Activated T-helper 1 cell treated with Interleukin-2 at 50 U/mL for 16 hours (primary cell): Measurements from ENCODE around the gene STK32B.
"Not testable (repeated sequence)": the region's sequence is repeated elsewhere in the genome, so short reads cannot be mapped to it uniquely, and the experiment has no call there.

Source experiments
- DNase-seq: peaks from one replicate; pipeline ENCODE4 v3.0.0-alpha.2; 2020; ENCODE audit warnings: low read depth

Gene STK32B

GRCh38 chr4:5030927-5031326, 20.4 kb upstream of the STK32B start:
- no peak for DNase-seq

- DNase-seq: no peak
These were observed 18.5 kb upstream of the STK32B start for GRCh38 chr4:5032813-5033212.

GRCh38 chr4:5033281-5033841, 17.9 kb upstream of the STK32B start:
- DNase-seq: no peak

- DNase-seq: no peak
These were observed 17.1 kb upstream of the STK32B start for GRCh38 chr4:5034206-5034605.

- no peak for DNase-seq
These were observed 15.0 kb upstream of the STK32B start for GRCh38 chr4:5036239-5036638.

- no peak for DNase-seq
These were observed 13.4 kb upstream of the STK32B start for GRCh38 chr4:5037553-5038551.

- DNase-seq: no peak
These were observed 11.5 kb upstream of the STK32B start for GRCh38 chr4:5039800-5040199.

- no peak for DNase-seq
These were observed 10.2 kb upstream of the STK32B start for GRCh38 chr4:5040856-5041620.

- DNase-seq: no peak
These were observed 9.6 kb upstream of the STK32B start for GRCh38 chr4:5041699-5042098.

GRCh38 chr4:5043579-5043978, 7.7 kb upstream of the STK32B start:
- no peak for DNase-seq

- no peak for DNase-seq
These were observed 6.9 kb upstream of the STK32B start for GRCh38 chr4:5044341-5044740.

GRCh38 chr4:5045097-5045496, 6.2 kb upstream of the STK32B start:
- no peak for DNase-seq

GRCh38 chr4:5048721-5049120, 2.6 kb upstream of the STK32B start:
- DNase-seq: no peak

GRCh38 chr4:5050520-5051277, 581 bp upstream of the STK32B start:
- DNase-seq: no peak

- DNase-seq: no peak
These were observed 973 bp downstream of the STK32B start for GRCh38 chr4:5052204-5052702.

GRCh38 chr4:5052726-5053425, 1.6 kb downstream of the STK32B start:
- no peak for DNase-seq

- no peak for DNase-seq
These were observed 3.3 kb downstream of the STK32B start for GRCh38 chr4:5054532-5054931.

GRCh38 chr4:5055411-5055810, 4.1 kb downstream of the STK32B start:
- DNase-seq: no peak

GRCh38 chr4:5066101-5066500, 14.8 kb downstream of the STK32B start:
- DNase-seq: no peak

GRCh38 chr4:5066968-5067367, 15.7 kb downstream of the STK32B start:
- DNase-seq: not testable (repeated sequence)

GRCh38 chr4:5067908-5068307, 16.6 kb downstream of the STK32B start:
- DNase-seq: no peak
